Measurements from ENCODE around the gene TMEM245.

The TMEM245 gene

GRCh38 chr9:109101202-109101595 is 18.5 kb downstream of the TMEM245 start:
- DNase-seq (ENCODE audit: low read depth) = no peak

DNA sequence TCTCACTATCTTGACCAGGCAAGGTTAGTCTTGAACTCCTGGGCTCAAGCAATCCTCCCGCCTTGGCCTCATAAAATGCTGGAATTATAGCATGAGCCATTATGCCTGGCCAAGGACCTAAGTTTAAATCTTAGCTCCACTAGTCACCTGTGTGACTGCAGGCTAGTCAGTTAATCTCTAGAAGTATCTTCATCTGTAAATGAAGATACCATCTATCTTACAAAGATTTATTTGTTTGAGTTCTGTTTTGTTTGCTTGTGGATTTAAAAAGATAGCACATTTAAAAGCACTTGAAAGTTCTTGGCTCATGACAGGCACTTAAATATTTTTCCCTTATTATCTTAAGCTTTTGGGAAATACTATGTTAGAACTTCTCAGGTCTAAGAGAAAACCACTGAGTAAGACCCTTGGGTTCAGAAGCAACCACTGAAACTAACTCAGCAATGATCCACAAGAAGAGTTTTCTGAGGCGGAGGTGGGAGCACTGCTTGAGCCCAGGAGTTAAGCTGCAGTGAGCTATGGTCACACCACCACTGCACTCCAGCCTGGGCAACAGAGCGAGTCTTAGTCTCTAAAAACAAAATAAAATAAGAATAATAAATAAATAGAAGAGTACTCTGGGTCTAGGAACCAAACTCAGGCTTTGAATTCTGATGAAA is 19.1 kb downstream of the TMEM245 start:
- no peak for DNase-seq (ENCODE audit: low read depth)

DNA sequence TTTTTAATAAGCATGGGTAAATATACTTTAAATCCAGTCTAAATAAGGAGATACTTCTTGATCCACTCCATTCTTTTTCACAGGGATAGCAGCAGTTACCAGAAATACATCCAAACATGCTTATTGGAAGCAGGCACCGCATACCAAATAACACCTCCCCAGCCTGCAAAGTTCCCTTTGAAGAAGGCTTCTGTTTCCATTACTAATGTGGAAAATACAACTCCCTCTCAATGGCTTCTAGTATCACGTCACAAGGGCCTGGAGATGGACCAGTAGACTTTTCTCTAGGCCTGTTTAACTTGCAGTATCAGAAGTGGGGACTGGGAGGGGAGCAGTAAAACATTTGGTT is 20.8 kb downstream of the TMEM245 start:
- DNase-seq (ENCODE audit: low read depth) = no peak

DNA sequence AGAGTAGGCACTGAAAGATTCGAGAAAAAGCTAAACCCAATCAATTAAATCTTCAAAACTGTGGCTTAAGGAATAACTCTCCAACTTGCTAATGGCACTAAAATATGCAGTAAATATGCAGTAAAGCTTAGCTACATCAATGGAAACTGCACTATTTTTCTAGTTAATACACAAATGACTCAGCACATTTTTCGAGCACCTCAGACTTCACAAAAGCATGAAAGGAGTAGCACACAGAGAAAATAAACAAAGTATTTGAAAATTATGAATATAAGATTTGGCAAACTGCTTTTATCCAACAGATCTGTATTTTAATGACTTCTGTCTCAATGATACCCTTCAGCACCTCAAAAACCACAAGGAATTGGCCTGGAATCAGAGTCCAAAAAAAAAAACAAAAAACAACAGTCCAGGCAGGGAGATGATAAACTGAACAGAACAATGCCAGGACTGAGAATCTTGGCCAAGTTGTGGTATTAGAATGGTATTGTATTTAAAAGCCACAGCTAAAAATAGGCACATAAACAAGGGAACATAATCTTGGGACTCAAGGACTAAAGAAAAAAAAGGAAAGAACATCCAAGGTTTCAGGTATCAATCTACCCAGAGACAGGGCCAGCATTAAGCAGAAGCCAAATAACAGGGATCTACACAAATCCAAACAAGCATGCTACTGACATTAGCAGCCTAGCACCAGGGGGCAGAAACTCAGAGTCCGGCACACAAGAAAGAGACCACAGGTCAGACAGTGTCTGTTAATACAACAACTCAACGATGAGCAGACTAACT is 21.4 kb downstream of the TMEM245 start:
- DNase-seq (ENCODE audit: low read depth) = peak; percentile 50

- DNase-seq (ENCODE audit: low read depth) = no peak
Measured at GRCh38 chr9:109097146-109097545, 22.6 kb downstream of the TMEM245 start.

DNA sequence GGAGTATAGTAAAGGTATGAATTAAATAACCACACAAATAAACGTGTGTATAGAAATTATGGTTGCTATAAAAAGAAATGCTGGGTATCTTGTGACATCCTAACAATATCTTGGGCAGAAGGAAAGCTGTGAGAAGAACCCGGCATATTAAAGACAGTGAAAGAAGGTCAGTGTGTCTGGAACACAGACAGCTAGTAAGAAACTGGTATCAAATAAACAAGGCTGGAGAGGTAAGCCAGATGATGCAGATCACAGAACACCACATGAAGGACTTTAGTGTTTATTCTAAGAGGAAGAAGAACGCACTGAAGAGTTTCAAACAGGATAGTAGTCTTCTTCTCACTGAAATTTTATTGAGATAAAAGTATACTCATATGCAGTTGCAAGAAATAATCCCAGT is 24.4 kb downstream of the TMEM245 start:
- DNase-seq (ENCODE audit: low read depth) = no peak

- no peak for DNase-seq (ENCODE audit: low read depth)
Measured at GRCh38 chr9:109094268-109094667, 25.5 kb downstream of the TMEM245 start.

DNA sequence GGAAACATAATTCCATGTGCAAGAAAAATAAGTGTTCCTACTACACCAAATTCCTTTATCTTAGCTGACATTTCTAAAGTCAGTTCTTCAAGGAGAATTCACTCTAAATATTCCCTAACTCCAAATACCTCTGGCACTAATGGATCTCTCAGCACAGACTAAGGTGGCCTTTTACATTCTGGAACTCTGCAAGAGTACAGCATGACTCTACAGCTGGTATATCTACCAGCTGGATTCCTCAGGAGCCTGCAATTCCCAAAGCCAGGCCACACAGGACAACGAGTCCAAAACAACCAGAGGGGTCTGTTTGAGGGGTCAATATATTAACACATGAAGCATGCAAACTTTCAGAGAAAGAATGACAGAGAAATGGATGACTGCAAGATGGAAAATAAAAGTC is 27.2 kb downstream of the TMEM245 start:
- no peak for DNase-seq (ENCODE audit: low read depth)

DNA sequence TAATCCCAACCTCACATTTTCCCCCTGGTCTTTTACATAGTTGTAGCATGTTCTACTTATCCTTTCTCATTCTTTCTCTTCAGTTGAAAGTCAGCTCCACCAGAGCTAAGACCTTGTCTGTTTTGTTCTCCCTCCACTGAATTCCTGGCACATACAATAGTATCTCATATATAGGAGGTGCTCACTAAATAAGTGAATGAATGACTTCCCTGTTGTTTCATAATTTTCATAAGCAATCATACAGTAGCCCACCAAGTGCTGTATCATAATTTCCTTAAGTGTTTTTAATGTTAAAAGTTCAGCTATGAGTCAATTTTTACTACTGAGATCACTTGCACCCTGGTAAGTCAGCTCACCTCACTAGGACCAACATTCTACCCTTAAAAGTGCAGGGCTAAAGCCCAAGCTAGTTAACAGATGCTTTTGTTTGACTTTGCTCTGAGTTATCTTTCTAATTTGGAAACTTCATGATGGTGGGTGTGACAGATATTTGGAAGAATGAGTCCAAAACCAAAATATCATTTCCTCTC is 27.6 kb downstream of the TMEM245 start:
- DNase-seq (ENCODE audit: low read depth) = no peak

- DNase-seq (ENCODE audit: low read depth) = no peak
Measured at GRCh38 chr9:109088221-109088620, 31.5 kb downstream of the TMEM245 start.

DNA sequence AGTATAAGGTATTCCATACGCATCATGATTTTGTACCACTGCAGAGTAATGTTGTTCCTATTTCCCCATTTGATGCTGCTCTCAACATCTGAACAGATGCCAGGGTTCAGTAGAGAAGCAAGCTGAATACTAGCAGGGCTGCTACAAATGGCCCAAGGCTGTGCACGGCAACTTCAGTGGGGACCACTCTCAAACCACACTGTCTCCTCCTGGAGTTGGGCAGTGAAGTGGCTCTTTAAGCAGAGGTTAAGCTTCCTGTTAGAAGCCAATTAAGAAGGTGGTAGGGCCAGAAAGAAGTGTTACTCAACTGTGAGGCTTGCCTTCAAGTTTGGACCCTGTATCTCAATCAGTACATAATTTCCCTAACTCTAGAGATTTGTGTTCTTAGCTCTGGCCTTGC is 32.0 kb downstream of the TMEM245 start:
- DNase-seq (ENCODE audit: low read depth) = no peak

DNA sequence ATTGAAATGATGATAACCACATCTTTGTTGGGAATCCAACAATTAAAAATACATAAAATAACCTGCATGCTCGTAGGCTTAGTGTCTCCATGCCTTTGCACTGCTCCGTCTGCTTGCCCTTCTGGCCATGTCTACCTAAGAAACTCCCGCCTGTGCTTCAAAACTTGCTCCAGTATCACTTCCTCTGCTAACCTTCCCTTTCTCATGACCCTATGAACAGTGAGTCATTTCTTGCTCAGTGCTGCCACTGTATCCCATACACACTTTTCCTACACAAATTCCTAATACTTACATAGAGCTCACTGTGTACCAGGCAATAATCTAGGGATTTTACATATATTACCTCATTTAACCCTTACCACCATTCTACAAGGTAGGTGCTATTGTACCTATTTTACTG is 33.5 kb downstream of the TMEM245 start:
- DNase-seq (ENCODE audit: low read depth) = no peak

- no peak for DNase-seq (ENCODE audit: low read depth)
Measured at GRCh38 chr9:109085510-109085909, 34.2 kb downstream of the TMEM245 start.

GRCh38 chr9:109083813-109084405 is 35.8 kb downstream of the TMEM245 start:
- DNase-seq (ENCODE audit: low read depth) = no peak

DNA sequence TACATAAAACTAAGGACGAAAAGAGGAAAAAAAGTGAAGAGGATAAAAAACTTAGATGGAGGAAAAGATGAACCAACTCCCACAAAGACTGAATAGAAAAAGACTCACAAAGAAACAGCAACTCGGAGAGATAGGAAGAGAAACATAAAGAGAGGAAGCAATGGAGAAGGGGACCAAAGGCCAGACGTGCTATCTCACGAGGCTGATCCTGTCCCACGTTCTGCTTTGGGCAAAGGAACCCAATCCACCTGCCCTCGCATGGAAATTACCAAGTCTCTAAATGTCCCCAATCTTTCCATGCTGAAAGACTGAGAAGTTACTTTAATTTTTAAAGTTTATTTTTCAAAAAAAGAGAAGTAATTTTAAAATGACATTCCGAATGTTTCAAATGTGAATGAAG is 36.6 kb downstream of the TMEM245 start:
- no peak for DNase-seq (ENCODE audit: low read depth)

- DNase-seq (ENCODE audit: low read depth) = no peak
Measured at GRCh38 chr9:109082091-109082620, 37.6 kb downstream of the TMEM245 start.

- DNase-seq (ENCODE audit: low read depth) = no peak
Measured at GRCh38 chr9:109074236-109074889, 45.4 kb downstream of the TMEM245 start.

GRCh38 chr9:109072821-109073435 is 46.8 kb downstream of the TMEM245 start:
- no peak for DNase-seq (ENCODE audit: low read depth)

GRCh38 chr9:109072133-109072692 is 47.5 kb downstream of the TMEM245 start:
- no peak for DNase-seq (ENCODE audit: low read depth)

DNA sequence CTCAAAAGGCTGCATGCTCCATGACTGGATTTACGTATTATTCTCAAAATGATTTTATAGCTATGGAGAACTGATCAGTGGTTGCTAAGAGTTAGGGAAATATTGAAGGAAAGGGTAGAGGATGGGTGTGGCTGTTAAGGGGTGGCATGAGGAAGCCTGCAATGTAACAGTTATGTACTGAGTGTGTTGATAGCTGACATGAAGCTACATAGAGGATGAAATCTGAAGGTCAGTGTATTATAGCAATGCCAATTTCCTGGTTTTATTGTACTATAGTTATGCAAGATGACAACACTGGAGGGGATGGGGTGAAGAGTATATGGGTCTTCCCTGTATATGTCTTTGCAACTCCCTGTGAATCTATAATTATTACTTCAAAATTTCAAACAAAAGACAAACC is 51.0 kb downstream of the TMEM245 start:
- no peak for DNase-seq (ENCODE audit: low read depth)

DNA sequence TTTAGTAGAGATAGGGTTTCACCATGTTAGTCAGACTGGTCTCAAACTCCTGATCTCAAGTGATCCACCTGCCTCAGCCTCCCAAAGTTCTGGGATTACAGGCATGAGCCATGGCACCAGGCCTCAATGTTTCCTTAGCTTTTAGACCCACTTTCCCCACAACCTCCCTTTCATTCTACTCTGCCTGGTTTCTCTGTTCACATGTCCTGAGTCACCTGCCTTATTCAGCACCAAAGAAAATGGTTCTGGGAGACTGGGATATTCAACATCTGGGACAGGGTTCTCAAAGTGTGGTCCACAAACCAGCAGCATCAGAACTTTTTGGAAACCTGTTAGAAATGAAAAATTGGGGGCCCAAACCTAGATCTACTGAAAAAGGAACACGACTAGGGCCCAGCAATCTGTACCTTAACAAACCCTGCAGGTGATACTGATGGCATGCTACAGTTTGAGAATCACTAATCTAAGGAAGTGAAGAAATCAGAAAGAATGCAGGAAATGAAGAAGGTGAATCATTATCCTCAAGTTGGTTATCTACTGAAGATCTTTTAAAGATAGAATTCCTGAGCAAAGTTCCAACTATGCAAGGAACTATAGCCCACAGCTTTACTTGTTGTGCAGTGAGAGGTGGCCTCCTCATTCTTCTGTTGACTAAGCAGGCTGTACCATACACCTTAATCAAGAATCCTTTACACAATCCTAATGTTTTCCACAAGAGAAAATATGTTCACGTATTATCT is 54.6 kb downstream of the TMEM245 start:
- no peak for DNase-seq (ENCODE audit: low read depth)

Measured in stromal cell of bone marrow (primary cell).